ENCODE results near the gene WNT5B. TPM values are rescaled to one million over a fixed set of nuclear protein-coding genes. Genes with fewer than 3 reads are reported as not detected.
"Not testable (repeated sequence)": the region's sequence is repeated elsewhere in the genome, so short reads cannot be mapped to it uniquely, and the experiment has no call there.

WNT5B gene
- total and polyA plus RNA-seq, 3 experiments from 2014 or later: not detected

DNA sequence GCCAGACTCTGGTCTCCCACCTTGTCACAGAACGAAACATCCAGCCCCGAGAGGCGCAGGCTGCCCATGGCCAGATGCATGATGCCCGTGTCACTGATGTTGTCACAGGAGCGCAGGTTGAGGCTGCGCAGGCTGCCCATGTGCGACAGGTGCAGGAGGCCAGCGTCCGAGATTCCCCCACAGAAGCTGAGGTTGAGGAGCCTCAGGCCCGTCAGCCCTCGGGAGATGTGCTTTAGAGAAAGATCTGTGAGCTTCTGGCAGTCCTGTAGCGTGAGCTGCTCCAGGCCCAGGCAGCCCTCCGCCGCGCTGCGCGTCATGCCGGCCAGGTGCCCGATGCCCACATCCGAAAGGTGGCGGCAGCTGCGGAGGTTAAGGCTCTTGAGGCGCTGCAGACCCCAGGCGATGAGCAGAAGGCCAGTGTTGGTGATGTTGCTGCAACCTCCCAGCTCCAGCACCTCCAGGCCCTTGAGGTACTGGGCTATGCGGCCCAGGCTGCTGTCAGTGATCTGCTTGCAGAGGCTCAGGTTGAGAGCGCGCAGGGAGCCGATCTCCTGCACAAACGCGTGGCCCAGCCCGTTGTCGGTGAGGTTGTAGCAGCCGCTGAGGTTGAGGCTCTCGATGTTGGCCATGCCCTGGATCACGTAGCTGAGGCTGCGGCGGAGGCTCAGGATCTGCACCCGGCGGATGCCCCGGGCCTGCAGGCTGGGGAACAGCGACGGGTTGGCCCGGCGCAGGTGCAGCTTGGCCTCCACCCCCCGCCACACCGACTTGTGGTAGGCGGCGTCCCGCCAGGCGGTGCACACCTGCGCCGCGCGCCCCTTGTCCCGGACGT is 35.6 kb upstream of the WNT5B start:
- Mint-ChIP-seq H3K4me3 (peak overlapping the region; percentile 86 to 98 (median 95)), H3K27ac (peak overlapping the region; percentile 88 to 97 (median 93)), H3K36me3 (peaks cover 0 to 40% (median 6%) of the 10 kb centered on the region in 3 donors), H3K27me3 (peaks cover 0 to 4% of the 10 kb centered on the region in 2 donors), H3K9me3 (no peaks in the 10 kb centered on the region), H3K4me1 (peaks cover 56 to 61% (median 61%) of the 10 kb centered on the region in 3 donors)
- no peaks in the 10 kb centered on the region for H3K27me3 ChIP-seq (ENCODE audit: insufficient read depth, low read length, poor library complexity, severe bottlenecking)
- ChIA-PET POLR2A (interaction anchor here (0.8 to 2.2 kb wide), 6 partner anchors 8 to 475 kb away, joined by 4 to 32 read pairs (median 5); no protein-coding TSS in a partner anchor), CTCF (interaction anchor here (0.9 to 4.9 kb wide), 8 partner anchors 9 to 475 kb away, joined by 3 to 36 read pairs (median 14); no protein-coding TSS in a partner anchor)
- no peaks in the 10 kb centered on the region for H3K36me3 ChIP-seq (ENCODE audit: insufficient read depth, low read length)
- H3K9me3 ChIP-seq (ENCODE audit: low read length): no peaks in the 10 kb centered on the region
- DNase-seq: peak; percentile 40 to 77 (median 62)
- peak overlapping the region; percentile 78 for H3K27ac ChIP-seq (ENCODE audit: low read depth, low read length)
- peak overlapping the region; percentile 95 for H3K4me3 ChIP-seq (ENCODE audit: low read length)
- peaks cover 39% of the 10 kb centered on the region for H3K4me1 ChIP-seq (ENCODE audit: insufficient read depth, low read length)

DNA sequence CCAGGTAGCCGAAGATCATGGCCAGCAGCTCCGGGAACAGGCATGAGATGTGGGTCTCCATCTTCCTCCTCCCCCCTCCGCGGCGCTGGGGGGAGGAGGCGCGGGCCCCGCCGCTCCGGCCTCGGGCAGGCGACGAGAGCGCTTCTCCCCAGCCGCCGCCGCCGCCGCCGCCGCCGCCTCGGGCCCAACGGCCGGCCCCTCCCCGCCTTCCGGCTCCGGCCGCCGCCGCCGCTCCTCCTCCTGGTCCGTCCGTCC is 35.1 kb upstream of the WNT5B start:
- peak overlapping the region in 3 of 8 donors; percentile 88 to 95 (median 89) for H3K27ac Mint-ChIP-seq
- peaks cover 0 to 35% (median 2%) of the 10 kb centered on the region in 3 donors for H3K36me3 Mint-ChIP-seq
- peak overlapping the region; percentile 86 to 98 (median 95) for H3K4me3 Mint-ChIP-seq
- peaks cover 51 to 56% (median 55%) of the 10 kb centered on the region in 3 donors for H3K4me1 Mint-ChIP-seq
- POLR2A ChIA-PET: interaction anchor here (0.8 to 2.2 kb wide), 5 partner anchors 8 to 476 kb away, joined by 4 to 32 read pairs (median 5); no protein-coding TSS in a partner anchor
- CTCF ChIA-PET: interaction anchor here (0.9 to 4.9 kb wide), 8 partner anchors 9 to 476 kb away, joined by 3 to 36 read pairs (median 14); no protein-coding TSS in a partner anchor
- Histone ChIP-seq H3K36me3 (ENCODE audit: insufficient read depth, low read length) (no peaks in the 10 kb centered on the region), H3K27ac (ENCODE audit: low read depth, low read length) (peak overlapping the region; percentile 78), H3K9me3 (ENCODE audit: low read length) (no peaks in the 10 kb centered on the region), H3K27me3 (ENCODE audit: insufficient read depth, low read length, poor library complexity, severe bottlenecking) (no peaks in the 10 kb centered on the region), H3K4me3 (ENCODE audit: low read length) (peak overlapping the region; percentile 95), H3K4me1 (ENCODE audit: insufficient read depth, low read length) (peaks cover 34% of the 10 kb centered on the region)
- peaks cover 0 to 4% of the 10 kb centered on the region in 2 donors for H3K27me3 Mint-ChIP-seq
- H3K9me3 Mint-ChIP-seq: no peaks in the 10 kb centered on the region
- no peak for DNase-seq

DNA sequence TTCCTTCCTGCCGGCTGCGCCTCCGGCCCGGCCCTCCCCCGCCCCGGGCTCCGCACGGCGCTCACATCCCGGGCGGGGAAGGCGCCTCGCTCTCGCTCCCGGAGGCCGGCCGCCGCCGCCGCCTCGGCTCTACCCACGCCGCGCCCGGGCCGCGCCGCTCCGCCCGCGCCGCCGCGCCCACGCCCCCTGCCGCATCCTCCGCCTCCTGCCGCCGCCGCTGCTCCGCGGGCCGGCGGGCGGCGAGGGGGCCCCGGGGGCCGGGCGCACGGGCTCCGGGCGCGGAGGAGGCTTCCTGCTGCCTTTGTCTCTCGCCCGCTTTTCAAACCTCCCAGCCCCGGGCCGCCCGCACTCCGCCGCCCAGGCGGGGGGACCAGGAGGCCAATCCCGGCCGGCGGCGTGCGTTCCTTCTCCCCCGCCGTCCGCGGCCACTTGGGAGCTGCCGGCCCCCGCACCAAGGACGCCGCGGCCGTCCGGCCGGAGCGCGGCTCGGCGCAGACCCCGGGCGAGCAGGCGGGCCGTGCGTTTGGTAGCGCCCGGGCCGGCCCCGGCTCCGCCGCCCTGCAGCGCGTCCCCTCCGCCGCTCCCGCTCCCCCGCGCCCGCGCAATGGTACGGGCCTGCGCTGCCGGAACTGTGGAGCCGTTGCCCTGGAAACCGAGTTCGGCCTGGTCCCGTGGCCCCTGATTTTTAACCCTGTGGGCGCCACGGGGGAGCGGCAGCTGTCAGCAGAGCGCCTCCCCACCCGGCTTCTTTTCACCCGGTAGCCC is 34.6 kb upstream of the WNT5B start, which contains the start of gene FBXL14:
Gene FBXL14 (minus strand): TSS at position 321 of the 765 bp plus-strand sequence. CDS start 515 bp downstream, outside the sequence.
- H3K9me3 Mint-ChIP-seq: no peaks in the 10 kb centered on the region
- H3K4me3 ChIP-seq (ENCODE audit: low read length): peak within 1 kb of the TSS; percentile 95
- peak; percentile 86 to 95 (median 91) for DNase-seq
- H3K27ac Mint-ChIP-seq: peak within 1 kb of the TSS; percentile 90 to 98 (median 95)
- H3K27me3 Mint-ChIP-seq: peaks cover 0 to 4% of the 10 kb centered on the region in 2 donors
- CTCF ChIA-PET: interaction anchor here (1.0 to 4.9 kb wide), 7 partner anchors 8 to 476 kb away, joined by 3 to 36 read pairs (median 26); no protein-coding TSS in a partner anchor
- POLR2A ChIA-PET: interaction anchor here (0.6 to 2.2 kb wide), 6 partner anchors 8 to 477 kb away, joined by 3 to 32 read pairs (median 5); no protein-coding TSS in a partner anchor
- peak within 1 kb of the TSS; percentile 92 to 98 (median 95) for H3K4me3 Mint-ChIP-seq
- no peaks in the 10 kb centered on the region for H3K27me3 ChIP-seq (ENCODE audit: insufficient read depth, low read length, poor library complexity, severe bottlenecking)
- no peaks in the 10 kb centered on the region for H3K36me3 ChIP-seq (ENCODE audit: insufficient read depth, low read length)
- H3K27ac ChIP-seq (ENCODE audit: low read depth, low read length): peak within 1 kb of the TSS; percentile 84
- H3K4me1 Mint-ChIP-seq: peaks cover 50 to 52% (median 51%) of the 10 kb centered on the region in 3 donors
- H3K4me1 ChIP-seq (ENCODE audit: insufficient read depth, low read length): peaks cover 32% of the 10 kb centered on the region
- H3K9me3 ChIP-seq (ENCODE audit: low read length): no peaks in the 10 kb centered on the region
- H3K36me3 Mint-ChIP-seq: peaks cover 0 to 33% (median 2%) of the 10 kb centered on the region in 3 donors

DNA sequence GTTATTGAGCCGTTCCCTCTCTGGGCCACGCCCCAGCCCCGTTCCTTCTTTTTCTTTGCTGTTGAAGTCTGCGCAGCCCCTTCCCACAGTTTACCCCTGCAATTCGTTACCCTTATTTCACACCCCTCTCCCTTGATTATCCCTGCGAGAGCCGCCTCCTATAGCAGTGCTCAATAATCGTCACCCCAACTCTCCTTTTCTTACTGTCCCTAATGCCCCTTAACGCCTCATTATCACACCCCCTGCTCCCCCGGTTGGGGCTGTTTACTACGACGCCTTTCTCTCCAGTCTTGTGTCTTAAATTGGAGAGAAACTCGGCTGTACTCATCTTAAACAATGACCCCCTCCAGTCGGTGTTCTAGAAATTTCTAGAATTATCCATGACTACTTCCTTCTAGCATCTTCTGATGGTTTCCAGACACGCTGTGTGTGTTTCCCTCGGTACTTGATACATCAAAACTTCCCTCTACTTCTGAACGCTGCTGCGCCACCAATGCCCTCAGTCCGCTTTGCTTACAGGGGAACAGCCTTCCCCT is 33.9 kb upstream of the WNT5B start:
- CTCF ChIA-PET: interaction anchor here (3.8 to 4.9 kb wide), 3 partner anchors 8 to 477 kb away, joined by 26 to 36 read pairs (median 29); no protein-coding TSS in a partner anchor
- peak overlapping the region; percentile 72 for H3K4me3 ChIP-seq (ENCODE audit: low read length)
- Mint-ChIP-seq H3K4me3 (peak overlapping the region; percentile 86 to 95 (median 92)), H3K27me3 (peaks cover 0 to 4% of the 10 kb centered on the region in 2 donors), H3K9me3 (no peaks in the 10 kb centered on the region), H3K36me3 (peaks cover 0 to 29% (median 2%) of the 10 kb centered on the region in 3 donors), H3K27ac (peak overlapping the region; percentile 90 to 98 (median 95)), H3K4me1 (peaks cover 43 to 45% (median 45%) of the 10 kb centered on the region in 3 donors)
- POLR2A ChIA-PET: interaction anchor here (0.6 kb wide), 1 partner anchor 8 kb away, joined by 3 read pairs; no protein-coding TSS in a partner anchor
- no peaks in the 10 kb centered on the region for H3K36me3 ChIP-seq (ENCODE audit: insufficient read depth, low read length)
- no peaks in the 10 kb centered on the region for H3K27me3 ChIP-seq (ENCODE audit: insufficient read depth, low read length, poor library complexity, severe bottlenecking)
- peak overlapping the region; percentile 84 for H3K27ac ChIP-seq (ENCODE audit: low read depth, low read length)
- DNase-seq: no peak
- H3K9me3 ChIP-seq (ENCODE audit: low read length): no peaks in the 10 kb centered on the region
- peaks cover 26% of the 10 kb centered on the region for H3K4me1 ChIP-seq (ENCODE audit: insufficient read depth, low read length)

DNA sequence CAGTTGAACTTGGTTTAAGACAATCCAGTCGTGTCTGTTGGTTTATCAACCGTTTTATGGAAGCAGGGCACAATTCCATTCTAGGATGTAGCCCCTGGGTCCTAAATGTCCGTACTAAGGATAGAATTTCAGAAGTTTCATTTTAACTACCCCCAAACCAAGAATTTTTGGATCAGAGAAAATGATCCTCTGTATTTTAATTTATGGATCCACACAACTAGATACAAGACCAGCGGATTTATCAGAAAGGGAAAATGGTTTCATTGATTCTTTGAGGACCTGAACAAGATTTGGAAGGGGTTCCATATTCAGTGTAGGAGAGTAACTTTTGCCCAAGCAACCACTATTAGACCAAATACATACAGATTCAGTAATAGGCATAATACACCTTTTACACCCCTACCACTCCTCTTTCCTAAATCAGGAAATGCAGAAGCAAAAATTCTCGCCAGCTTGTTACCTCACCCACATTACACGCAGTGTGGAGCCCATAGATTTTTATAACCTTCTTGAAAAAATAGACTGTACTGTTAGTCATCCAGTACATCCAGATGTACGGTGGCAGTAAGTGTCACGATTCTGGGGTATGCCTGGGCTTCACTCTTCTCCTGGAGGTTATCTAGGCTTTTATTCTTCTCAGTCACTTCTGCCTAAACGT is 33.2 kb upstream of the WNT5B start:
- Histone ChIP-seq H3K4me1 (ENCODE audit: insufficient read depth, low read length) (peaks cover 19% of the 10 kb centered on the region), H3K4me3 (ENCODE audit: low read length) (peak overlapping the region; percentile 72), H3K36me3 (ENCODE audit: insufficient read depth, low read length) (no peaks in the 10 kb centered on the region), H3K9me3 (ENCODE audit: low read length) (no peaks in the 10 kb centered on the region), H3K27me3 (ENCODE audit: insufficient read depth, low read length, poor library complexity, severe bottlenecking) (no peaks in the 10 kb centered on the region), H3K27ac (ENCODE audit: low read depth, low read length) (no peak overlapping the region)
- H3K27me3 Mint-ChIP-seq: peaks cover 0 to 4% of the 10 kb centered on the region in 2 donors
- POLR2A ChIA-PET: no interaction called here
- H3K4me3 Mint-ChIP-seq: peak overlapping the region; percentile 86 to 95 (median 92)
- CTCF ChIA-PET: interaction anchor here (4.9 kb wide), 1 partner anchor 478 kb away, joined by 29 read pairs; no protein-coding TSS in a partner anchor
- no peak for DNase-seq
- H3K4me1 Mint-ChIP-seq: peaks cover 37 to 42% (median 41%) of the 10 kb centered on the region in 3 donors
- H3K27ac Mint-ChIP-seq: peak overlapping the region; percentile 86 to 98 (median 94)
- no peaks in the 10 kb centered on the region for H3K9me3 Mint-ChIP-seq
- peaks cover 0 to 25% (median 2%) of the 10 kb centered on the region in 3 donors for H3K36me3 Mint-ChIP-seq

DNA sequence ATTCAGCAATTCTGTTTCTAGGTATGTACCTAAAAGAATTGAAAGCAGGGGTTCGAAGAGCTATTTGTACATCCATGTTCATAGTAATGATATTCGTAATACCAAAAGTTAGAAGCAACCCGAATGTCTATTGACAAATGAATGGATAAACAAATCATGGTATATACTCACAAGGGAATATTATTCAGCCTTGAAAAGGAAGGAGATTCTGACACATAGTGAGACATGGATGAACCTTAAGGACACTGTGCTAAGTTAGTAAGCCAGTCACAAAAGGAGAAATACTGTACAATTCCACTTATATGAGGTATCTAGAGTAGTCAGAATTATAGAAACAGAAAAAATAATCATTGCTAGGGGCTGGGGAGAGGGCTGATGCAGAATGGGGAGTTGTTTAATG is 30.3 kb upstream of the WNT5B start:
- DNase-seq: no peak
- no peak overlapping the region for H3K4me3 ChIP-seq (ENCODE audit: low read length)
- H3K9me3 ChIP-seq (ENCODE audit: low read length): no peaks in the 10 kb centered on the region
- H3K27me3 ChIP-seq (ENCODE audit: insufficient read depth, low read length, poor library complexity, severe bottlenecking): no peaks in the 10 kb centered on the region
- Mint-ChIP-seq H3K27me3 (peaks cover 0 to 4% of the 10 kb centered on the region in 2 donors), H3K4me1 (peaks cover 29 to 41% (median 38%) of the 10 kb centered on the region in 3 donors), H3K36me3 (peaks cover 0 to 8% (median 0%) of the 10 kb centered on the region in 3 donors), H3K9me3 (no peaks in the 10 kb centered on the region), H3K4me3 (peak overlapping the region in 1 of 7 donors; percentile 31), H3K27ac (peak overlapping the region in 1 of 8 donors; percentile 34)
- no peaks in the 10 kb centered on the region for H3K36me3 ChIP-seq (ENCODE audit: insufficient read depth, low read length)
- peaks cover 20% of the 10 kb centered on the region for H3K4me1 ChIP-seq (ENCODE audit: insufficient read depth, low read length)
- ChIA-PET CTCF (interaction anchor here (6.6 kb wide), 1 partner anchor 481 kb away, joined by 71 read pairs; no protein-coding TSS in a partner anchor), POLR2A (no interaction called here)
- H3K27ac ChIP-seq (ENCODE audit: low read depth, low read length): no peak overlapping the region

DNA sequence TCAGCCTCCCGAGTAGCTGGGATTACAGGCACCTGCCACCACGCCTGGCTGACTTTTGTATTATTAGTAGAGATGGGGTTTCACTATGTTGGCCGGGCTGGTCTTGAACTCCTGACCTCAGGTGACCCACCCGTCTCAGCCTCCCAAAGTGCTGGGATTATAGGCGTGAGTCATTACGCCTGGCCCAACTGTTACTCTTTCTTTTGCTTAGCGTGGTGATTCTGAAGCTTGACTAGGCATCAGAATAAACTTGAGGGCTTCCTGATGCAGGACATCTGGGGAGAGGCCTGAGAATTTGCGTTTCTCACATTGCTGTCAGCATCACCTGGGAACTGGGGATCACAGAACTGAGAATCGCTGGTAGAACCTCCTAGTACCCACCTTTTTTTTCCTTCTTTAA is 26.3 kb upstream of the WNT5B start:
- H3K36me3 Mint-ChIP-seq; H3K36me3 ChIP-seq (ENCODE audit: insufficient read depth, low read length); H3K4me3 ChIP-seq (ENCODE audit: low read length); H3K9me3 ChIP-seq (ENCODE audit: low read length); H3K27ac ChIP-seq (ENCODE audit: low read depth, low read length); H3K27me3 Mint-ChIP-seq; DNase-seq; H3K9me3 Mint-ChIP-seq; H3K27me3 ChIP-seq (ENCODE audit: insufficient read depth, low read length, poor library complexity, severe bottlenecking): not testable (repeated sequence)
- Mint-ChIP-seq H3K4me1 (peaks cover 27 to 41% (median 37%) of the 10 kb centered on the region in 3 donors), H3K27ac (peak overlapping the region in 7 of 8 donors; percentile 70 to 98 (median 87)), H3K4me3 (peak overlapping the region in 4 of 7 donors; percentile 16 to 92 (median 38))
- ChIA-PET CTCF (interaction anchor here (1.0 to 6.6 kb wide), 5 partner anchors 10 to 1034 kb away, joined by 3 to 71 read pairs (median 27); partner anchors contain the start of gene FBXL14), POLR2A (interaction anchor here (0.7 to 3.5 kb wide), 2 partner anchors 8 to 10 kb away, joined by 3 to 32 read pairs; no protein-coding TSS in a partner anchor)
- H3K4me1 ChIP-seq (ENCODE audit: insufficient read depth, low read length): peaks cover 17% of the 10 kb centered on the region

All from CD8-positive, alpha-beta memory T cell (primary cell).